ENCODE data around the gene HHAT. TPM values are rescaled to one million over a fixed set of nuclear protein-coding genes. Genes with fewer than 3 reads are reported as not detected.

HHAT gene
- total RNA-seq, 2 donors from 2014 or later, result 4.5 to 4.6 TPM

- H3K36me3 ChIP-seq, result no peaks in the 10 kb centered on the region
- H3K9me3 ChIP-seq, result no peaks in the 10 kb centered on the region
- H3K27me3 ChIP-seq (replicated peaks; ENCODE audit: insufficient read depth), result no peaks in the 10 kb centered on the region
- no peak for TF ChIP-seq CTCF (IDR thresholded peaks at IDR 0.05)
- ATAC-seq (ENCODE audit: insufficient number of reproducible peaks, low FRiP score, low read depth), result no peak
- no peak for DNase-seq (ENCODE audit: low spot score)
- no peak overlapping the region for H3K4me3 ChIP-seq
- peaks cover 0 to 2% of the 10 kb centered on the region in 2 donors for H3K4me1 ChIP-seq (ENCODE audit: control insufficient read depth in 1 of 2, low read depth in 2 of 2)
- H3K27ac ChIP-seq, result no peak overlapping the region
Measured at GRCh38 chr1:210335001-210335400, 6.3 kb downstream of the HHAT start.

GRCh38 chr1:210336362-210336761 lies 7.7 kb downstream of the HHAT start:
- Histone ChIP-seq H3K4me1 (ENCODE audit: control insufficient read depth in 1 of 2, low read depth in 2 of 2) (peaks cover 0 to 4% of the 10 kb centered on the region in 2 donors), H3K4me3 (no peak overlapping the region), H3K36me3 (no peaks in the 10 kb centered on the region), H3K27me3 (replicated peaks; ENCODE audit: insufficient read depth) (no peaks in the 10 kb centered on the region), H3K9me3 (no peaks in the 10 kb centered on the region), H3K27ac (no peak overlapping the region)
- no peak for DNase-seq (ENCODE audit: low spot score)
- ATAC-seq (ENCODE audit: insufficient number of reproducible peaks, low FRiP score, low read depth), result no peak
- no peak for TF ChIP-seq CTCF (IDR thresholded peaks at IDR 0.05)

DNA sequence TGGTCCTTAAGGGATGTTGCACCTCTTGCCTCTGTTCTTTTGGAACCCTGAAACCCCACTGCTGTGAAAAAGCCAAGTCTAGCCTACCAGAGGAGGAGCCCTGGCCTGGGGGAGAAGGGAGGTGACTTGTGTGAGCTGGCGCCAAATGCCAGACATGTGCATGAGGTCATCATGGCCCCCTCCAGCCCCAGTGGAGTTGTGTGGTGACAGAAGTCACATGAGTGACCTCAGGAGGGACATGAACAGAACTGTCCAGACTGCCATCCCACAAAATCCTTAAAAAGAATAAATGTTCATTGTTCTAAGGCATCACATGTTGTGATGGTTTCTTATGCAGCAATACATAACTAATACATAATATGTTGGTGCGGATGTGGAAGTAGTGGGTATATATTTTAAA lies 10.8 kb downstream of the HHAT start:
- no peak overlapping the region for H3K4me3 ChIP-seq
- TF ChIP-seq CTCF (IDR thresholded peaks at IDR 0.05), result no peak
- no peaks in the 10 kb centered on the region for H3K27me3 ChIP-seq (replicated peaks; ENCODE audit: insufficient read depth)
- DNase-seq (ENCODE audit: low spot score) (no peak), ATAC-seq (ENCODE audit: insufficient number of reproducible peaks, low FRiP score, low read depth) (no peak)
- no peaks in the 10 kb centered on the region for H3K9me3 ChIP-seq
- H3K4me1 ChIP-seq (ENCODE audit: control insufficient read depth in 1 of 2, low read depth in 2 of 2), result peaks cover 0 to 20% of the 10 kb centered on the region in 2 donors
- H3K36me3 ChIP-seq, result no peaks in the 10 kb centered on the region
- H3K27ac ChIP-seq, result no peak overlapping the region

- H3K4me1 ChIP-seq (ENCODE audit: control insufficient read depth in 1 of 2, low read depth in 2 of 2), result peaks cover 0 to 20% of the 10 kb centered on the region in 2 donors
- ATAC-seq (ENCODE audit: insufficient number of reproducible peaks, low FRiP score, low read depth), result no peak
- H3K9me3 ChIP-seq, result no peaks in the 10 kb centered on the region
- DNase-seq (ENCODE audit: low spot score), result no peak
- no peak overlapping the region for H3K4me3 ChIP-seq
- no peak overlapping the region for H3K27ac ChIP-seq
- no peaks in the 10 kb centered on the region for H3K36me3 ChIP-seq
- no peak for TF ChIP-seq CTCF (IDR thresholded peaks at IDR 0.05)
- no peaks in the 10 kb centered on the region for H3K27me3 ChIP-seq (replicated peaks; ENCODE audit: insufficient read depth)
Measured at GRCh38 chr1:210340311-210340710, 11.6 kb downstream of the HHAT start.

DNA sequence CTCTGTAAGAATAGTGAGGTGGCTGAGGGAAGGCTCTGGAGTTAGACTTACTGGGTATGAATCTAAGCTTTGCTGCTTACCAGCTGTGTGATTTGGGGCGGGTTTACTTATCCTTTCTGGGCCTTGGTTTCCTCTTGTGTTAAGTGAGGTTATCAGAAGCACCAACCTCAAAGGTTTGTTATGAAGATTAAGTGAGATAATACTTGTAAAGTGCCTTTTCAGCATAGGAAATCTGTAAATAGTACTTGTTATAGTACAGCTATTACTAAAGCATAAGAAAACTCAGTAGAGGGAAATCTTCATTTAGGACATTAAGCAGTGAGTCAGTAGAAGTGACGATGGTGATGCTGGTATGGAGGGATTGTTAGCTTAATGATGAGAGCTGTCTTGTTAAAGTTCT lies 12.1 kb downstream of the HHAT start:
- H3K27ac ChIP-seq, result no peak overlapping the region
- ATAC-seq (ENCODE audit: insufficient number of reproducible peaks, low FRiP score, low read depth) (no peak), DNase-seq (ENCODE audit: low spot score) (no peak)
- no peaks in the 10 kb centered on the region for H3K9me3 ChIP-seq
- H3K4me1 ChIP-seq (ENCODE audit: control insufficient read depth in 1 of 2, low read depth in 2 of 2), result peaks cover 0 to 23% of the 10 kb centered on the region in 2 donors
- H3K36me3 ChIP-seq, result no peaks in the 10 kb centered on the region
- H3K27me3 ChIP-seq (replicated peaks; ENCODE audit: insufficient read depth), result no peaks in the 10 kb centered on the region
- TF ChIP-seq CTCF (IDR thresholded peaks at IDR 0.05), result no peak
- no peak overlapping the region for H3K4me3 ChIP-seq

Data from thoracic aorta (tissue), 2 donors.